Gastroesophageal sphincter (tissue), 3 donors: ENCODE data around the gene ULK4.

Experiments
- CTCF ChIP-seq, 4 experiments: fragments of 200-600 bp in 2 of 4; fragments of 450-650 bp in 2 of 4; sonication (generic) in 1 of 4; IDR thresholded peaks; one replicate each; pipeline ENCODE4 v1.5.1; 2017 to 2019; ENCODE audit warnings: antibody characterized with exemption in 4 of 4, mild to moderate bottlenecking in 2 of 4, moderate library complexity in 2 of 4
- EP300 ChIP-seq: sonication (generic); formaldehyde crosslinking; IDR thresholded peaks from one replicate; pipeline ENCODE4 v1.6.1; 2017; ENCODE audit warnings: antibody characterized with exemption, mild to moderate bottlenecking
- POLR2A ChIP-seq, 2 donors: fragments of 450-650 bp; IDR thresholded peaks; one replicate each; pipeline ENCODE4 v1.6.1; 2017; ENCODE audit warnings: antibody characterized with exemption in 2 of 2, mild to moderate bottlenecking in 2 of 2, moderate library complexity in 1 of 2
- POLR2AphosphoS5 ChIP-seq: sonication (generic); formaldehyde crosslinking; IDR thresholded peaks from one replicate; pipeline ENCODE4 v1.6.1; 2017; ENCODE audit warnings: antibody characterized with exemption

- TF ChIP-seq CTCF (IDR thresholded peaks at IDR 0.05) (no peak), POLR2A (IDR thresholded peaks at IDR 0.05) (no peak), POLR2AphosphoS5 (no peak), EP300 (no peak)
Measured at GRCh38 chr3:41456162-41456561, 505.7 kb downstream of the ULK4 start.
